Measurements from ENCODE around the gene ALAD. TPM values are rescaled to one million over a fixed set of nuclear protein-coding genes. Genes with fewer than 3 reads are reported as not detected.

The ALAD gene
- total RNA-seq, 1 experiment from 2014 or later = 18.9 TPM

DNA sequence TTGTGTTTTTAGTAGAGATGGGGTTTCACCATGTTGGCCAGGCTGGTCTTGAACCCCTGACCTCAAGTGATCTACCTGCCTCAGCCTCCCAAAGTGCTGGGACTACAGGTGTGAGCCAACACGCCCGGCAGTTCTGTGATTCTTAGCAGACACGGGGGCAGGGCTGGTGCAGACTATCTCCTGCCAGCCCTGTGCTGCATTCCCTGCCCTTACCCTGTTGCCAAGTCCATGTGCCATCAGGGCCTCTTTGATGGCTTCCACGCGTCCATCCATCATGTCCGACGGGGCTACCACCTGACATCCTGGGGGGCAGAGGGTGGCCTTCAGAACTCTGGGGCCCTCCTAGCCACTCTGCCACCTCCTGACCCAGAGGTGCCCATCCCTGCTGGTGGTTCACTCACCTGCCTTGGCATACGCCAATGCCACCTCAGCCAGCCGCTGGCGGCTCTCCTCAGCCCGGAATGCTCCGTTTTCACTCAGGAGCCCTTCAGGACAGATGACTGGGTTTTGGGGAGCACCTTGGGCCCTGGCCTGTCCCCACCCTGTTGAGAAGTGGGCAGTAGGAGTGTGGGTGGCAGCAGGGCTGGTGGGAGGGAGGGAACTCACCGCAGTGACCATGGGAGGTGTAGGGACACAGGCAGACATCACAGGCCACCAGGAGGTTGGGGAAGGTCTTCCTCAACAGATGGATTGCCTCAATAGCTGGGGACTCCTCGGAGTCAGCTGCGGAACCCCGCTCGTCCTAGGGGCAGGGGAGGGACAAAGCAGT lies 10.7 kb downstream of the ALAD start:
- no TSS peak for BruUV-seq (replicated peaks)
- Histone ChIP-seq H3K27me3 (replicated peaks; ENCODE audit: insufficient read depth, low read depth, low read length, poor library complexity) (no peaks in the 10 kb centered on the region), H3K9me3 (ENCODE audit: low read depth, low read length, poor library complexity, severe bottlenecking) (no peaks in the 10 kb centered on the region), H3K4me1 (ENCODE audit: insufficient read depth, low read length, poor library complexity, severe bottlenecking) (no peaks in the 10 kb centered on the region), H3K4me3 (ENCODE audit: low read depth, low read length, poor library complexity, severe bottlenecking) (no peak overlapping the region), H3K36me3 (ENCODE audit: insufficient read depth, low read length, poor library complexity, severe bottlenecking) (peaks cover 4% of the 10 kb centered on the region), H3K27ac (ENCODE audit: low read depth, low read length, poor library complexity, severe bottlenecking) (no peak overlapping the region)
- no peak for DNase-seq (ENCODE audit: low spot score)
- CTCF ChIA-PET = no interaction called here
- TF ChIP-seq EZH2 (IDR thresholded peaks at IDR 0.05; ENCODE audit: borderline replicate concordance, low read depth, low read length, poor library complexity, severe bottlenecking) = no peak
- TF ChIP-seq, protein P1, sequence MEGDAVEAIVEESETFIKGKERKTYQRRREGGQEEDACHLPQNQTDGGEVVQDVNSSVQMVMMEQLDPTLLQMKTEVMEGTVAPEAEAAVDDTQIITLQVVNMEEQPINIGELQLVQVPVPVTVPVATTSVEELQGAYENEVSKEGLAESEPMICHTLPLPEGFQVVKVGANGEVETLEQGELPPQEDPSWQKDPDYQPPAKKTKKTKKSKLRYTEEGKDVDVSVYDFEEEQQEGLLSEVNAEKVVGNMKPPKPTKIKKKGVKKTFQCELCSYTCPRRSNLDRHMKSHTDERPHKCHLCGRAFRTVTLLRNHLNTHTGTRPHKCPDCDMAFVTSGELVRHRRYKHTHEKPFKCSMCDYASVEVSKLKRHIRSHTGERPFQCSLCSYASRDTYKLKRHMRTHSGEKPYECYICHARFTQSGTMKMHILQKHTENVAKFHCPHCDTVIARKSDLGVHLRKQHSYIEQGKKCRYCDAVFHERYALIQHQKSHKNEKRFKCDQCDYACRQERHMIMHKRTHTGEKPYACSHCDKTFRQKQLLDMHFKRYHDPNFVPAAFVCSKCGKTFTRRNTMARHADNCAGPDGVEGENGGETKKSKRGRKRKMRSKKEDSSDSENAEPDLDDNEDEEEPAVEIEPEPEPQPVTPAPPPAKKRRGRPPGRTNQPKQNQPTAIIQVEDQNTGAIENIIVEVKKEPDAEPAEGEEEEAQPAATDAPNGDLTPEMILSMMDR (conservative IDR thresholded peaks at IDR 0.05; ENCODE audit: low read depth, low read length) = no peak
- intact Hi-C loops (cut with micrococcal nuclease; ENCODE audit: unreplicated experiment) = no loop called here
- POLR2A ChIA-PET (ENCODE audit: low non-redundant PET) = no interaction called here

DNA sequence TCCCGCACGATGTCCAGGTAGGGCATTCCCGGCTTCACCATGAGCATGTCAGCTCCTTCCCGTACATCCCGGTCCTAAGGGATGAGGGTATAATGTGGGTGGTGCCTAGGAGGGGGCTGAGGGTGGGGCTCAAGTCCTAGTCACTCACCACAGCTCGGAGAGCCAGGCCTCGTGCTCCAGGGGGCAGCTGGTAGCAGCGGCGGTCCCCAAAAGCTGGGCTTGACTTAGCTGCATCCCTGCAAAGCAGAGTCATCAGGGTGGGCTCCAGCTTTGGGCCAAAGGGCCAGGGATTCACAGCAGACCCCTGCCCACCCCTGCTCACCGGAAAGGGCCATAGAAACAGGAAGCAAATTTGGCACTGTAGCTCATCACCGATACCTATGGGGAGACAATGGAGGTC lies 11.6 kb downstream of the ALAD start:
- no peak for DNase-seq (ENCODE audit: low spot score)
- TF ChIP-seq, protein P1 (conservative IDR thresholded peaks at IDR 0.05; ENCODE audit: low read depth, low read length) = no peak
- TF ChIP-seq EZH2 (IDR thresholded peaks at IDR 0.05; ENCODE audit: borderline replicate concordance, low read depth, low read length, poor library complexity, severe bottlenecking) = no peak
- BruUV-seq (replicated peaks) = no TSS peak

DNA sequence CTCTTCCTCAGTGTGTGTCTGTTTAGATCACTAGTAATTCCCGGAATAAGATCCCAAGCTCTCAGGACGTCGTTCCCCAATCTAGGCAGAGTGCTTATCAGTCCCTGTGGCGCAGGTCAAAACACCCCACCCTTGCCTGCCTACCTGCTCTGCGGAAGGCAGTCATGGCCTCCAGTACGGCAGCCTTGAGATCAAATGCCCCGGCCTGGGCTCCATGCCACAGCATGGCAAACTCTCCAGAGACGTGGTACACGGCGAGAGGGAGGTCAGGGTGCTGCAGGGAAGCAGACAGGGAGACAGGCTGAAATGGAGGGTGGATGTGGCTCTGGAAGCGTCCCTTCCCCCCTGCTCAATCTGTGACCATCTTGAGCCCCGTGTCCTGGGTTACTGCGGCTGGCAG lies 12.3 kb downstream of the ALAD start:
- TF ChIP-seq EZH2 (IDR thresholded peaks at IDR 0.05; ENCODE audit: borderline replicate concordance, low read depth, low read length, poor library complexity, severe bottlenecking) = no peak
- TF ChIP-seq, protein P1 (conservative IDR thresholded peaks at IDR 0.05; ENCODE audit: low read depth, low read length) = no peak
- no peak for DNase-seq (ENCODE audit: low spot score)
- H3K27ac ChIP-seq (ENCODE audit: low read depth, low read length, poor library complexity, severe bottlenecking) = no peak overlapping the region
- H3K9me3 ChIP-seq (ENCODE audit: low read depth, low read length, poor library complexity, severe bottlenecking) = no peaks in the 10 kb centered on the region
- no TSS peak for BruUV-seq (replicated peaks)
- intact Hi-C loops (cut with micrococcal nuclease; ENCODE audit: unreplicated experiment) = no loop called here
- no peaks in the 10 kb centered on the region for H3K4me1 ChIP-seq (ENCODE audit: insufficient read depth, low read length, poor library complexity, severe bottlenecking)
- ChIA-PET POLR2A (ENCODE audit: low non-redundant PET) (no interaction called here), CTCF (no interaction called here)
- H3K4me3 ChIP-seq (ENCODE audit: low read depth, low read length, poor library complexity, severe bottlenecking) = no peak overlapping the region
- peaks cover 4% of the 10 kb centered on the region for H3K36me3 ChIP-seq (ENCODE audit: insufficient read depth, low read length, poor library complexity, severe bottlenecking)
- H3K27me3 ChIP-seq (replicated peaks; ENCODE audit: insufficient read depth, low read depth, low read length, poor library complexity) = no peaks in the 10 kb centered on the region

More for the DNA sequence above, 11.6 kb downstream of the ALAD start:
- POLR2A ChIA-PET (ENCODE audit: low non-redundant PET) = no interaction called here
- Histone ChIP-seq H3K9me3 (ENCODE audit: low read depth, low read length, poor library complexity, severe bottlenecking) (no peaks in the 10 kb centered on the region), H3K36me3 (ENCODE audit: insufficient read depth, low read length, poor library complexity, severe bottlenecking) (peaks cover 4% of the 10 kb centered on the region), H3K27ac (ENCODE audit: low read depth, low read length, poor library complexity, severe bottlenecking) (no peak overlapping the region), H3K4me3 (ENCODE audit: low read depth, low read length, poor library complexity, severe bottlenecking) (no peak overlapping the region), H3K27me3 (replicated peaks; ENCODE audit: insufficient read depth, low read depth, low read length, poor library complexity) (no peaks in the 10 kb centered on the region), H3K4me1 (ENCODE audit: insufficient read depth, low read length, poor library complexity, severe bottlenecking) (no peaks in the 10 kb centered on the region)
- CTCF ChIA-PET = no interaction called here
- intact Hi-C loops (cut with micrococcal nuclease; ENCODE audit: unreplicated experiment) = no loop called here
